HL-60 (cell line): Measurements from ENCODE around the gene TNNI3.

Experiments used
- POLR2AphosphoS5 ChIP-seq: IDR thresholded peaks from 2 replicates; pipeline ENCODE4 v1.6.1; 2012; ENCODE audit warnings: low read depth
- SPI1 ChIP-seq: IDR thresholded peaks from 2 replicates; pipeline ENCODE4 v1.6.1; 2012; ENCODE audit warnings: low read depth, mild to moderate bottlenecking, borderline replicate concordance
- TF ChIP-seq, protein P1 (sequence below): IDR thresholded peaks from one replicate; pipeline ENCODE4 v1.5.1; 2011; ENCODE audit warnings: low read length, control low read depth, inconsistent platforms; ENCODE audit not compliant: insufficient read depth
- TF ChIP-seq, protein P2 (sequence below): IDR thresholded peaks from 2 replicates; pipeline ENCODE4 v1.6.1; 2012; ENCODE audit warnings: low read depth; ENCODE audit not compliant: insufficient replicate concordance

DNA sequence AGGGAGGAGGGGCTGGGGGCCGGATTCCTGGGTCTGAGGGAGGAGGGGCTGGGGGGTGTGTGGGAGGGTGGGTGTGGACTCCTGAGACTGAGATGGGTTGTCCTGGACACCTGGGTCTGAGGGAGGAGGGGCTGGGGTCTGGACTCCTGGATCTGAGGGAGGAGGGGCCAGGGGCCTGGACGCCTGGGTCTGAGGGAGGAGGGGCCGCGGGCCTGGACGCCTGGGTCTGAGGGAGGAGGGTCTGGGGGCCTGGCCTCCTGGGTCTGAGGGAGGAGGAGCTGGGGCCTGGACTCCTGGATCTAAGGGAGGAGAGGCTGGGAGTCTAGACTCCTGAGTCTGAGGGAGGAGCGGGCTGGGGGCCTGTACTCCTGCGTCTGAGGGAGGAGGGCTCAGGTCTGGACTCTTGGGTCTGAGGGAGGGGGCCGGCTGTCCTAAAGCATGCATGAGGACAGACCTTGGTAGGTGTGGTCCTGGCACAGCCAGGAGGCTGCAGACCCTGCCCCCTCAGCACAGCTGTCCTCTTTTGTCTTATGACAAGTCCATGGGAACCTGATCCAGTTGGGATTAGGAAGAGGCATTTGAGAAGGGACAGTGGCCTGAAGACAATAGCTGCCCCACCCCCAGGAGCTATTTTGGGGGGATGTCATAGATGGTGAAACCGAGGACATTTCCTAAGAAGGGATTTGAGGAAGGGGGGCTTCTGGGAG lies 9.8 kb downstream of the TNNI3 start:
- TF ChIP-seq, protein P1, sequence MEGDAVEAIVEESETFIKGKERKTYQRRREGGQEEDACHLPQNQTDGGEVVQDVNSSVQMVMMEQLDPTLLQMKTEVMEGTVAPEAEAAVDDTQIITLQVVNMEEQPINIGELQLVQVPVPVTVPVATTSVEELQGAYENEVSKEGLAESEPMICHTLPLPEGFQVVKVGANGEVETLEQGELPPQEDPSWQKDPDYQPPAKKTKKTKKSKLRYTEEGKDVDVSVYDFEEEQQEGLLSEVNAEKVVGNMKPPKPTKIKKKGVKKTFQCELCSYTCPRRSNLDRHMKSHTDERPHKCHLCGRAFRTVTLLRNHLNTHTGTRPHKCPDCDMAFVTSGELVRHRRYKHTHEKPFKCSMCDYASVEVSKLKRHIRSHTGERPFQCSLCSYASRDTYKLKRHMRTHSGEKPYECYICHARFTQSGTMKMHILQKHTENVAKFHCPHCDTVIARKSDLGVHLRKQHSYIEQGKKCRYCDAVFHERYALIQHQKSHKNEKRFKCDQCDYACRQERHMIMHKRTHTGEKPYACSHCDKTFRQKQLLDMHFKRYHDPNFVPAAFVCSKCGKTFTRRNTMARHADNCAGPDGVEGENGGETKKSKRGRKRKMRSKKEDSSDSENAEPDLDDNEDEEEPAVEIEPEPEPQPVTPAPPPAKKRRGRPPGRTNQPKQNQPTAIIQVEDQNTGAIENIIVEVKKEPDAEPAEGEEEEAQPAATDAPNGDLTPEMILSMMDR = no peak
- no peak for TF ChIP-seq POLR2AphosphoS5
- TF ChIP-seq, protein P2, sequence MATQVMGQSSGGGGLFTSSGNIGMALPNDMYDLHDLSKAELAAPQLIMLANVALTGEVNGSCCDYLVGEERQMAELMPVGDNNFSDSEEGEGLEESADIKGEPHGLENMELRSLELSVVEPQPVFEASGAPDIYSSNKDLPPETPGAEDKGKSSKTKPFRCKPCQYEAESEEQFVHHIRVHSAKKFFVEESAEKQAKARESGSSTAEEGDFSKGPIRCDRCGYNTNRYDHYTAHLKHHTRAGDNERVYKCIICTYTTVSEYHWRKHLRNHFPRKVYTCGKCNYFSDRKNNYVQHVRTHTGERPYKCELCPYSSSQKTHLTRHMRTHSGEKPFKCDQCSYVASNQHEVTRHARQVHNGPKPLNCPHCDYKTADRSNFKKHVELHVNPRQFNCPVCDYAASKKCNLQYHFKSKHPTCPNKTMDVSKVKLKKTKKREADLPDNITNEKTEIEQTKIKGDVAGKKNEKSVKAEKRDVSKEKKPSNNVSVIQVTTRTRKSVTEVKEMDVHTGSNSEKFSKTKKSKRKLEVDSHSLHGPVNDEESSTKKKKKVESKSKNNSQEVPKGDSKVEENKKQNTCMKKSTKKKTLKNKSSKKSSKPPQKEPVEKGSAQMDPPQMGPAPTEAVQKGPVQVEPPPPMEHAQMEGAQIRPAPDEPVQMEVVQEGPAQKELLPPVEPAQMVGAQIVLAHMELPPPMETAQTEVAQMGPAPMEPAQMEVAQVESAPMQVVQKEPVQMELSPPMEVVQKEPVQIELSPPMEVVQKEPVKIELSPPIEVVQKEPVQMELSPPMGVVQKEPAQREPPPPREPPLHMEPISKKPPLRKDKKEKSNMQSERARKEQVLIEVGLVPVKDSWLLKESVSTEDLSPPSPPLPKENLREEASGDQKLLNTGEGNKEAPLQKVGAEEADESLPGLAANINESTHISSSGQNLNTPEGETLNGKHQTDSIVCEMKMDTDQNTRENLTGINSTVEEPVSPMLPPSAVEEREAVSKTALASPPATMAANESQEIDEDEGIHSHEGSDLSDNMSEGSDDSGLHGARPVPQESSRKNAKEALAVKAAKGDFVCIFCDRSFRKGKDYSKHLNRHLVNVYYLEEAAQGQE = no peak
- no peak for TF ChIP-seq SPI1
